ENCODE results near the gene LITAF. TPM values are rescaled to one million over a fixed set of nuclear protein-coding genes. Genes with fewer than 3 reads are reported as not detected.
A peak's percentile ranks its signal among the peaks of the same experiment; 100 is the strongest.

LITAF gene
- total and polyA plus RNA-seq, 4 donors: 5.2 to 65.2 (median 36.0) TPM

DNA sequence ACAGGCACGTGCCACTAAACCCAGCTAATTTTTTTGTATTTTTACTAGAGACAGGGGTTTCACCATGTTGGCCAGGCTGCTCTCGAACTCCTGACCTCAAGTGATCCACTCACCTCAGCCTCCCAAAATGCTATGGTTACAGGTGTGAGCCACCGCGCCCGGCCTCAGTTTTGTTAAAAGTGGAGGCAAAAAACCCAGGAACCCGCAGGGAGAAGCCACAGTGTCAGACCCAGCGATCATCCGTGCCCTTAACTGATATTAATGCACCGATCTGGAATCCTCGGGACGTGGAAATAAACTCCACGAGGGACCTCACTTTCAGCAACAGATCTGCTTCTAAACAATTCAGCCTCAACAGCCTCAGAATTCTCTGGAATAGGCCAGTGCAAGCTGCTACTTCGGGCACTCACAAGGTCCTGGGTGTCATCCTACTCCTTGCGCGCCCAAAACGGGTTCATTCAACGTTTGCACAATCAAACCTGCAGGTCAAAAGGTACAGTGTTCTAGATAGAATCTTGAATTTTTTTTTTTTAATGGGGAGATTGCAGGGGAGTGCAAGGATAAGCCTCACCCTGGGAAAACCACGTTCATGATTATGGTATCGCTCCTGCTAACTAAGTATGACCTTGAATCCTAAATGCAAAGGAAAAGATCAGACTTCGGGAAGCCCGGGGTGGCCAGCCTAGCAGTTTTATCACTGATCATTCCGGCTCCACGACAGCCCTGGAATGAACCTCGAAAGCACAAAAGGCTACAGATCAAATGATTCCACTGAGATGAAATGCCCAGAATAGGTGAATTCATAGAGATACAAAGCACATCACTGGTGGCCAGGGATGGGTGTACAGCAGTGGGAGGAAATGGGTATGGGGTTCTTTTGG lies 22.4 kb downstream of the LITAF start:
- DNase-seq (ENCODE audit: low spot score): no peak
- Histone ChIP-seq H3K9ac (ENCODE audit: low read depth in 1 of 2, low read length in 2 of 2) (no peak overlapping the region), H3K4me1 (ENCODE audit: control insufficient read depth in 4 of 4, insufficient read depth in 4 of 4, low read length in 3 of 4) (peaks cover 2 to 22% (median 16%) of the 10 kb centered on the region in 4 donors), H3K27ac (ENCODE audit: low read depth in 1 of 2, low read length in 2 of 2) (peak overlapping the region; percentile 22 to 36), H3K9me3 (ENCODE audit: control insufficient read depth in 4 of 4, low read length in 3 of 4) (no peaks in the 10 kb centered on the region), H3K4me3 (ENCODE audit: low read depth in 1 of 3, low read length in 3 of 3) (no peak overlapping the region), H3K36me3 (ENCODE audit: control insufficient read depth in 4 of 4, insufficient read depth in 3 of 4, low read depth in 1 of 4, low read length in 3 of 4) (peaks cover 0 to 5% (median 1%) of the 10 kb centered on the region in 4 donors), H3K27me3 (ENCODE audit: control insufficient read depth in 4 of 4, insufficient read depth in 4 of 4, low read length in 3 of 4) (no peaks in the 10 kb centered on the region)
- WGBS: 59% methylated on average over 24 of the region's 24 CpGs
- TF ChIP-seq MAX (IDR thresholded peaks at IDR 0.05) (no peak), JUND (IDR thresholded peaks at IDR 0.05) (no peak), YY1 (IDR thresholded peaks at IDR 0.05) (peak; percentile 31), FOXA2 (IDR thresholded peaks at IDR 0.05) (no peak), SP1 (IDR thresholded peaks at IDR 0.05) (no peak), GABPA (IDR thresholded peaks at IDR 0.05 in 1 of 2, conservative IDR thresholded peaks at IDR 0.05 in 1 of 2) (no peak), EGR1 (IDR thresholded peaks at IDR 0.05; ENCODE audit: low read depth in 2 of 2) (no peak), NR2F2 (IDR thresholded peaks at IDR 0.05) (peak; percentile 58), TAF1 (conservative IDR thresholded peaks at IDR 0.05) (no peak), RAD21 (IDR thresholded peaks at IDR 0.05) (no peak), FOXA1 (IDR thresholded peaks at IDR 0.05) (no peak), HNF4A (conservative IDR thresholded peaks at IDR 0.05) (peak; percentile 48 to 55), RXRA (IDR thresholded peaks at IDR 0.05) (peak; percentile 48 to 60), ZBTB33 (IDR thresholded peaks at IDR 0.05) (no peak), HNF4G (IDR thresholded peaks at IDR 0.05) (peak; percentile 16)
- TF ChIP-seq, protein P1, sequence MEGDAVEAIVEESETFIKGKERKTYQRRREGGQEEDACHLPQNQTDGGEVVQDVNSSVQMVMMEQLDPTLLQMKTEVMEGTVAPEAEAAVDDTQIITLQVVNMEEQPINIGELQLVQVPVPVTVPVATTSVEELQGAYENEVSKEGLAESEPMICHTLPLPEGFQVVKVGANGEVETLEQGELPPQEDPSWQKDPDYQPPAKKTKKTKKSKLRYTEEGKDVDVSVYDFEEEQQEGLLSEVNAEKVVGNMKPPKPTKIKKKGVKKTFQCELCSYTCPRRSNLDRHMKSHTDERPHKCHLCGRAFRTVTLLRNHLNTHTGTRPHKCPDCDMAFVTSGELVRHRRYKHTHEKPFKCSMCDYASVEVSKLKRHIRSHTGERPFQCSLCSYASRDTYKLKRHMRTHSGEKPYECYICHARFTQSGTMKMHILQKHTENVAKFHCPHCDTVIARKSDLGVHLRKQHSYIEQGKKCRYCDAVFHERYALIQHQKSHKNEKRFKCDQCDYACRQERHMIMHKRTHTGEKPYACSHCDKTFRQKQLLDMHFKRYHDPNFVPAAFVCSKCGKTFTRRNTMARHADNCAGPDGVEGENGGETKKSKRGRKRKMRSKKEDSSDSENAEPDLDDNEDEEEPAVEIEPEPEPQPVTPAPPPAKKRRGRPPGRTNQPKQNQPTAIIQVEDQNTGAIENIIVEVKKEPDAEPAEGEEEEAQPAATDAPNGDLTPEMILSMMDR (IDR thresholded peaks at IDR 0.05; ENCODE audit: low read depth, low read length, missing input control): no peak
- TF ChIP-seq, protein P2, sequence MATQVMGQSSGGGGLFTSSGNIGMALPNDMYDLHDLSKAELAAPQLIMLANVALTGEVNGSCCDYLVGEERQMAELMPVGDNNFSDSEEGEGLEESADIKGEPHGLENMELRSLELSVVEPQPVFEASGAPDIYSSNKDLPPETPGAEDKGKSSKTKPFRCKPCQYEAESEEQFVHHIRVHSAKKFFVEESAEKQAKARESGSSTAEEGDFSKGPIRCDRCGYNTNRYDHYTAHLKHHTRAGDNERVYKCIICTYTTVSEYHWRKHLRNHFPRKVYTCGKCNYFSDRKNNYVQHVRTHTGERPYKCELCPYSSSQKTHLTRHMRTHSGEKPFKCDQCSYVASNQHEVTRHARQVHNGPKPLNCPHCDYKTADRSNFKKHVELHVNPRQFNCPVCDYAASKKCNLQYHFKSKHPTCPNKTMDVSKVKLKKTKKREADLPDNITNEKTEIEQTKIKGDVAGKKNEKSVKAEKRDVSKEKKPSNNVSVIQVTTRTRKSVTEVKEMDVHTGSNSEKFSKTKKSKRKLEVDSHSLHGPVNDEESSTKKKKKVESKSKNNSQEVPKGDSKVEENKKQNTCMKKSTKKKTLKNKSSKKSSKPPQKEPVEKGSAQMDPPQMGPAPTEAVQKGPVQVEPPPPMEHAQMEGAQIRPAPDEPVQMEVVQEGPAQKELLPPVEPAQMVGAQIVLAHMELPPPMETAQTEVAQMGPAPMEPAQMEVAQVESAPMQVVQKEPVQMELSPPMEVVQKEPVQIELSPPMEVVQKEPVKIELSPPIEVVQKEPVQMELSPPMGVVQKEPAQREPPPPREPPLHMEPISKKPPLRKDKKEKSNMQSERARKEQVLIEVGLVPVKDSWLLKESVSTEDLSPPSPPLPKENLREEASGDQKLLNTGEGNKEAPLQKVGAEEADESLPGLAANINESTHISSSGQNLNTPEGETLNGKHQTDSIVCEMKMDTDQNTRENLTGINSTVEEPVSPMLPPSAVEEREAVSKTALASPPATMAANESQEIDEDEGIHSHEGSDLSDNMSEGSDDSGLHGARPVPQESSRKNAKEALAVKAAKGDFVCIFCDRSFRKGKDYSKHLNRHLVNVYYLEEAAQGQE (IDR thresholded peaks at IDR 0.05): no peak
- TF ChIP-seq, protein P3, sequence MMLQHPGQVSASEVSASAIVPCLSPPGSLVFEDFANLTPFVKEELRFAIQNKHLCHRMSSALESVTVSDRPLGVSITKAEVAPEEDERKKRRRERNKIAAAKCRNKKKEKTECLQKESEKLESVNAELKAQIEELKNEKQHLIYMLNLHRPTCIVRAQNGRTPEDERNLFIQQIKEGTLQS (IDR thresholded peaks at IDR 0.05): no peak
